ENCODE measurements around the gene GRAMD1A.
"Not testable (repeated sequence)": the region's sequence is repeated elsewhere in the genome, so short reads cannot be mapped to it uniquely, and the experiment has no call there.

GRAMD1A gene

DNA sequence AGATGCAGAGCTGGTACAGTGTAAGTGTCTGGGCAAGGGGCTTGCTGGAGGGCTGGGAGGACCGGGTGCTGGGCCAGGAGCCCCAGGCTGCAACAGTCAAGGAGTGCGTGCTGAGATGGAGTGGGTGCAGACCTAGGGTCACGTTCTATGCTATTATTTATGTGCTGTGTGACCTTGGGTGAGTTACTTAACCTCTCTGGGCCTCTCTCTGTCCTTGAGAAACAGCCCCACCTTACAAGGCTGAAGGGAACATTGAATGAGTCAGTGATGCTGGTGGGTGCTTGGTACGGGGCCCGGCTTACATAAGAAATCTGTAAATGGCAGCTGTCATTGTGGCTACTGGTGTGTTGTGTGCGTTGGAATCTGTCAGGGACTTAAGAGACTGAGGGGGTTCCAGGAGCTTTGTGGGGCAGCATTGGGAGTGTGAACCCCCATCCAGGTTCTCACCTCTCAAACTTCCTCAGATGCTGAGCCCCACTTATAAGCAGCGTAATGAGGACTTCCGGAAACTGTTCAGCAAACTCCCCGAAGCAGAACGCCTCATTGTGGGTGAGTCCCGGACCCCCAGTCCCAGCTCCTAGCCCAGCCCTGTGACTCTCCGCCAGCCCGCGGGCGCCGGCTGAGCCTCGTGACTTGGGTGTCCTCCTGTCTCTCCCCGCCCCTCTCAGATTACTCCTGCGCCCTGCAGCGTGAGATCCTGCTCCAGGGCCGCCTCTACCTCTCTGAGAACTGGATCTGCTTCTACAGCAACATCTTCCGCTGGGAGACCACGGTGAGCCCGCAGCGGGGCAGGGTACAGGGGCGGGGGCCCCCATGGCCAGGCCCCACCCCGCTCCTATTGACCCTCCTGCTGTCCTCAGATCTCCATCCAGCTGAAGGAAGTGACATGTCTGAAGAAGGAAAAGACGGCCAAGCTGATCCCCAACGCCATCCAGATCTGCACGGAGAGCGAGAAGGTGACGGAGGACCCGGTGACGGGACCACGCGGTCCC is 9.6 kb downstream of the GRAMD1A start:
- no peak overlapping the region for H3K4me3 ChIP-seq (ENCODE audit: low read depth, low read length)
- in situ Hi-C loops (cut with HindIII; ENCODE audit: low sequenced_read_pairs): no loop called here
- DNase-seq (ENCODE audit: low read depth): no peak
- TF ChIP-seq, protein P1, sequence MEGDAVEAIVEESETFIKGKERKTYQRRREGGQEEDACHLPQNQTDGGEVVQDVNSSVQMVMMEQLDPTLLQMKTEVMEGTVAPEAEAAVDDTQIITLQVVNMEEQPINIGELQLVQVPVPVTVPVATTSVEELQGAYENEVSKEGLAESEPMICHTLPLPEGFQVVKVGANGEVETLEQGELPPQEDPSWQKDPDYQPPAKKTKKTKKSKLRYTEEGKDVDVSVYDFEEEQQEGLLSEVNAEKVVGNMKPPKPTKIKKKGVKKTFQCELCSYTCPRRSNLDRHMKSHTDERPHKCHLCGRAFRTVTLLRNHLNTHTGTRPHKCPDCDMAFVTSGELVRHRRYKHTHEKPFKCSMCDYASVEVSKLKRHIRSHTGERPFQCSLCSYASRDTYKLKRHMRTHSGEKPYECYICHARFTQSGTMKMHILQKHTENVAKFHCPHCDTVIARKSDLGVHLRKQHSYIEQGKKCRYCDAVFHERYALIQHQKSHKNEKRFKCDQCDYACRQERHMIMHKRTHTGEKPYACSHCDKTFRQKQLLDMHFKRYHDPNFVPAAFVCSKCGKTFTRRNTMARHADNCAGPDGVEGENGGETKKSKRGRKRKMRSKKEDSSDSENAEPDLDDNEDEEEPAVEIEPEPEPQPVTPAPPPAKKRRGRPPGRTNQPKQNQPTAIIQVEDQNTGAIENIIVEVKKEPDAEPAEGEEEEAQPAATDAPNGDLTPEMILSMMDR (IDR thresholded peaks at IDR 0.05; ENCODE audit: low read depth, low read length, missing control alignments): no peak

DNA sequence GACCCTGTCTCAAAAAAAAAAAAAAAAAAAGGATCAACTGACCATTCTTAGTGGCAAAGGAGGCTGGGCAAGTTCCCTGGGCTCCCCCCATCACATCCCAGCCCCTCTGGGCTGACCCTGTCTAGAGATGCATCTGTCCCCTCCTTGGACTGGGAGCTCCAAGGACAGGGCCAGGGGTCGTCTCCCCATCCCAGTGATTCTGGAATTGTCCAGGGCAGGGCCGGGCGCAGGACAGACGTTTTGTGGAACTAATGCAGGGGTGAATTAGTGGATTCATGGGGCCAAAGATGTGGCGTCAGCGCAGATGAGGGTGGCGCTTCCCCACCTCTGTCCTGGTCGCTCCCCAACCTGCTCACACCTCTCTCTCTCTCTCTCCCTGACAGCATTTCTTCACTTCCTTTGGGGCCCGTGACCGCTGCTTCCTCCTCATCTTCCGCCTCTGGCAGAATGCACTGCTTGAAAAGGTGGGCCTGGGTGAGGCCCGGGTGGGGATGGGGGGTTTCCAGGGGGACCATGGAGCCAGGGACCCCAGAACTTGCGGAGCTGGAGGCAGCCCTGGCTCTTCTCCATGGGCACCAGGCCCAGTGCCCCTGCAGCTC is 11.1 kb downstream of the GRAMD1A start:
- no peak overlapping the region for H3K4me3 ChIP-seq (ENCODE audit: low read depth, low read length)
- TF ChIP-seq, protein P1 (IDR thresholded peaks at IDR 0.05; ENCODE audit: low read depth, low read length, missing control alignments): no peak
- in situ Hi-C loops (cut with HindIII; ENCODE audit: low sequenced_read_pairs): no loop called here
- DNase-seq (ENCODE audit: low read depth): no peak

DNA sequence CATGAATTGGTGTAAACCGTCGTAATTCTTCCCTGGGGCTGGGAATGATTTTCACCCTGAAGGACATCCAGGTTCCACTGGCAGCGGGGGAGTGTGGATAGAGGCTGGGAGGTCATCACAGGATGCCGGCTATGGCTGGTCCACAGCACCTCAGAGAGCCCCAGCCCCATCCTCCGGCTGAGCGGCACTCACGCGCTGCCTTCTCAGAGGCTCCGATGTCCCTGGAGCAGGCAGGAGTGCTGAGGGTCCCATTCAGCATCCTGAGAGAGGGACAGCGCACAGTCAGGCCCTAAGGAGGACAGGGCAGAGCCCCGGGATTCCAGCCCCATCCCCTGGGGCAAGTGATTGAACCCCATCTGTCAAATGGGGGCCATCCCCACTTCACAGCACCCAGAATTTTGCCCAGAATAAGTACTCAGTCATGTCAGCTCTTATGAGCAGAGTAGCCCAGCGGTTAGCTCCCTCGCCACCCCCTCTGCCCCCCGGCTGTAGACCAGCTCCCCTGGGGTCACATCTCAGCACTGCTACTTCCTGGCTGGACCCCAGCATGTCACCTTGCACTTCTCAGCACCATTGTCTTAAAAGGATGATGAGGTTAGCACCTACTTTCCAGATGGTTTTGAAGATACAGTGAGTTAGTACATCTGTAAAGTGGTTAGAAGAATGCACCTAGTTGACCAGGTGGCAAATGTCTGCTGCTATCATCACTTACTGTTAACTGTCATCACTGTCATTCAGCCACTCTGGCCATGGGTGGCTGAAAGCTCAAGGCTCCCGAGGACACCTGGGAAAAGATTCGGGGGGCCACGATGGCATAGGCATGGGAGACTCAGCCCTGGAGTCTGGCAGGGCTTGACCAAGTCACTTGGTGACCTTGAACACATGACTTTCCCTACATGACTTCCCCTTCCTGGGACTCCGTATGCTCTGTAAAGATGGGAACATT is 11.9 kb downstream of the GRAMD1A start:
- DNase-seq (ENCODE audit: low read depth): no peak
- in situ Hi-C loops (cut with HindIII; ENCODE audit: low sequenced_read_pairs): no loop called here
- H3K4me3 ChIP-seq (ENCODE audit: low read depth, low read length): no peak overlapping the region
- TF ChIP-seq, protein P1 (IDR thresholded peaks at IDR 0.05; ENCODE audit: low read depth, low read length, missing control alignments): no peak

DNA sequence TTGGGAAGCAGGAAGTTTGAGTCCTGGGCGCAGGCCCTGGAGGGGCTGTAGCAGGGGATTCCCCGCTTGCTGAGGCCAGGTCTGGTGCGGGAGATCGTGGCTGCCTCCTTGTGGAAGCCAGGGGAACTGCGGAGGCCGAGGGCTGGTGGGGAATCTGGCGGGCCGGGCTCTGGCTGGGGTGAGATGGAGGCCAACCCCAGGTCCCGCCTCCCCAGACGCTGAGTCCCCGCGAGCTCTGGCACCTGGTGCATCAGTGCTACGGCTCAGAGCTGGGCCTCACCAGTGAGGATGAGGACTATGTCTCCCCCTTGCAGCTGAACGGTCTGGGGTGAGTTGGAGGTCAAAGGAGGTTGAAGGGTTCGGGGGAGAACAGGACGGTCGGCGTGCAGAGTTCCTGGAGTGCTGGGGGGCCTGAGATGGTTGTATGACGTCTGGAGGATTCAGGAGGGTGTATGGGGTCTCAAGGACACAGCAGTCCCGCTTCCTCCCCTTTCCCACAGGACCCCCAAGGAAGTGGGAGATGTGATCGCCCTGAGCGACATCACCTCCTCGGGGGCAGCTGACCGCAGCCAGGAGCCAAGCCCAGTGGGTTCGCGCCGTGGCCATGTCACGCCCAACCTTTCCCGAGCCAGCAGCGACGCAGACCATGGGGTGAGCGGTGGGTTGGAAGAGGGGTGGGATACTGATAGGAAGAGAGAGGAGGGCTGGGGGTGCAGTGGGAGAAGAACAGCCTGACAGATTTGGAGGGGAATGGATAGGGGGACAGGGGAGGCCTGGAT is 13.1 kb downstream of the GRAMD1A start:
- in situ Hi-C loops (cut with HindIII; ENCODE audit: low sequenced_read_pairs): no loop called here
- TF ChIP-seq, protein P1 (IDR thresholded peaks at IDR 0.05; ENCODE audit: low read depth, low read length, missing control alignments): peak; percentile 98
- DNase-seq (ENCODE audit: low read depth): no peak
- no peak overlapping the region for H3K4me3 ChIP-seq (ENCODE audit: low read depth, low read length)

DNA sequence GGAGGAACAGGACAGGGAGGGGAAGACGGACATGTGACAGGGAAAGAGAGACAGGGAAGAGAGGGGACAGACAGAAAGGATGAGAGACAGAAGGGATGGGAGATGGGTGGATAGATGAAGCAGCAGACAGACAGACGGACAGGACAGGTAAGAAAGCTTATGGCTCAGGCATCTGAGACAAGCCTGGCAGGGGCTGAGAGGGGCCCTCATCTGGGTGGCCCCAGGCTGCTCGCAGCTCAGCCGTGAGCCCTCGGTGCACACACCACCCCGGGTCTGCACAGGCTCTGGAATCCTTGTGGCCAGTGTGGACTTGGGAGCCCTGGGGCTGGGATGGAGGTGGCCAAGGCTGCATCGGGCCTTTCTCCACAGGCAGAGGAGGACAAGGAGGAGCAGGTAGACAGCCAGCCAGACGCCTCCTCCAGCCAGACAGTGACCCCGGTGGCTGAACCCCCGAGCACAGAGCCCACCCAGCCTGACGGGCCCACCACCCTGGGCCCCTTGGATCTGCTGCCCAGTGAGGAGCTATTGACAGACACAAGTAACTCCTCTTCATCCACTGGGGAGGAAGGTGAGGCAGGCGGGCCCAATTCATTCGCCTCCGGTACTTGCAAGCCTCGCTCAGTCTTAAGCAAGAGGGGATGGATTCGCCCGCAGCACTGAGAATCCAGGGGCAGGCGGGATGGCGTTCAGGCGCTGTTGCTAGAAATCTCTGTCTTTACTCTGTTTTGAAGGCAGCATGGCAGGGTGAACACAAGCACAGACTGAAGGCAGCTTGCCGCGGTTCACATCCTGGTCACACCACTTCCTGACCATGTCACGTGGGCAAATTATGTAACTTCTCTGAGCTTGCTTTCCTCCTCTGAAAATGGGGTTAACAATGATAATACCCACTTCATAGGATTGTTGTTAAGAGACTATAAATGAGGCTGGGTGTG is 14.0 kb downstream of the GRAMD1A start:
- TF ChIP-seq, protein P1 (IDR thresholded peaks at IDR 0.05; ENCODE audit: low read depth, low read length, missing control alignments): no peak
- H3K4me3 ChIP-seq (ENCODE audit: low read depth, low read length): no peak overlapping the region
- in situ Hi-C loops (cut with HindIII; ENCODE audit: low sequenced_read_pairs): no loop called here
- no peak for DNase-seq (ENCODE audit: low read depth)

- DNase-seq (ENCODE audit: low read depth); H3K4me3 ChIP-seq (ENCODE audit: low read depth, low read length); in situ Hi-C loops (cut with HindIII; ENCODE audit: low sequenced_read_pairs): not testable (repeated sequence)
Measured at GRCh38 chr19:35014774-35015173, 14.7 kb downstream of the GRAMD1A start.
